GM23338 (cell line): ENCODE results near the gene ZNF333.

Experiments
- ETS1 ChIP-seq: IDR thresholded peaks from 2 replicates; pipeline ENCODE4 v1.6.1; 2016; ENCODE audit warnings: antibody characterized with exemption
- EZH2 ChIP-seq: fragments of 200-600 bp; sonication (generic); IDR thresholded peaks from one replicate; pipeline ENCODE4 v1.8.0; 2017; ENCODE audit warnings: antibody characterized with exemption, mild to moderate bottlenecking, low read depth; ENCODE audit not compliant: unreplicated experiment
- EZH2phosphoT487 ChIP-seq: fragments of 200-600 bp; sonication (generic); IDR thresholded peaks from one replicate; pipeline ENCODE4 v1.8.1; 2018; ENCODE audit warnings: antibody characterized with exemption; ENCODE audit not compliant: unreplicated experiment
- POLR2AphosphoS5 ChIP-seq: IDR thresholded peaks from 2 replicates; pipeline ENCODE4 v1.6.1; 2016; ENCODE audit warnings: antibody characterized with exemption, low read depth
- STAT1 ChIP-seq: IDR thresholded peaks from one replicate; pipeline ENCODE4 v1.6.1; 2016; ENCODE audit warnings: antibody characterized with exemption; ENCODE audit not compliant: unreplicated experiment
- ZNF331 ChIP-seq: fragments of 250-450 bp; sonication (Bioruptor Pico); IDR thresholded peaks from 2 replicates; pipeline ENCODE4 v1.5.0; 2020; ENCODE audit warnings: low read depth, mild to moderate bottlenecking, moderate library complexity
- TF ChIP-seq, protein P1 (sequence below), 2 experiments: fragments of 200-600 bp in 1 of 2; sonication (generic) in 1 of 2; conservative IDR thresholded peaks; 2 replicates each; pipeline versions ENCODE4 v1.5.1 to v1.6.1; 2016 to 2017; ENCODE audit warnings: antibody characterized with exemption in 2 of 2, low read depth in 2 of 2, mild to moderate bottlenecking in 2 of 2, moderate library complexity in 1 of 2
- TF ChIP-seq, protein P2 (sequence below): IDR thresholded peaks from one replicate; pipeline ENCODE4 v1.6.1; 2018; ENCODE audit warnings: antibody characterized with exemption; ENCODE audit not compliant: unreplicated experiment

- TF ChIP-seq EZH2 (no peak), STAT1 (no peak), ETS1 (no peak), POLR2AphosphoS5 (no peak), EZH2phosphoT487 (no peak), ZNF331 (CRISPR knock-in tag) (no peak)
- TF ChIP-seq, protein P1, sequence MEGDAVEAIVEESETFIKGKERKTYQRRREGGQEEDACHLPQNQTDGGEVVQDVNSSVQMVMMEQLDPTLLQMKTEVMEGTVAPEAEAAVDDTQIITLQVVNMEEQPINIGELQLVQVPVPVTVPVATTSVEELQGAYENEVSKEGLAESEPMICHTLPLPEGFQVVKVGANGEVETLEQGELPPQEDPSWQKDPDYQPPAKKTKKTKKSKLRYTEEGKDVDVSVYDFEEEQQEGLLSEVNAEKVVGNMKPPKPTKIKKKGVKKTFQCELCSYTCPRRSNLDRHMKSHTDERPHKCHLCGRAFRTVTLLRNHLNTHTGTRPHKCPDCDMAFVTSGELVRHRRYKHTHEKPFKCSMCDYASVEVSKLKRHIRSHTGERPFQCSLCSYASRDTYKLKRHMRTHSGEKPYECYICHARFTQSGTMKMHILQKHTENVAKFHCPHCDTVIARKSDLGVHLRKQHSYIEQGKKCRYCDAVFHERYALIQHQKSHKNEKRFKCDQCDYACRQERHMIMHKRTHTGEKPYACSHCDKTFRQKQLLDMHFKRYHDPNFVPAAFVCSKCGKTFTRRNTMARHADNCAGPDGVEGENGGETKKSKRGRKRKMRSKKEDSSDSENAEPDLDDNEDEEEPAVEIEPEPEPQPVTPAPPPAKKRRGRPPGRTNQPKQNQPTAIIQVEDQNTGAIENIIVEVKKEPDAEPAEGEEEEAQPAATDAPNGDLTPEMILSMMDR (conservative IDR thresholded peaks at IDR 0.05; ENCODE audit: low read depth in 2 of 2), result no peak
- TF ChIP-seq, protein P2, sequence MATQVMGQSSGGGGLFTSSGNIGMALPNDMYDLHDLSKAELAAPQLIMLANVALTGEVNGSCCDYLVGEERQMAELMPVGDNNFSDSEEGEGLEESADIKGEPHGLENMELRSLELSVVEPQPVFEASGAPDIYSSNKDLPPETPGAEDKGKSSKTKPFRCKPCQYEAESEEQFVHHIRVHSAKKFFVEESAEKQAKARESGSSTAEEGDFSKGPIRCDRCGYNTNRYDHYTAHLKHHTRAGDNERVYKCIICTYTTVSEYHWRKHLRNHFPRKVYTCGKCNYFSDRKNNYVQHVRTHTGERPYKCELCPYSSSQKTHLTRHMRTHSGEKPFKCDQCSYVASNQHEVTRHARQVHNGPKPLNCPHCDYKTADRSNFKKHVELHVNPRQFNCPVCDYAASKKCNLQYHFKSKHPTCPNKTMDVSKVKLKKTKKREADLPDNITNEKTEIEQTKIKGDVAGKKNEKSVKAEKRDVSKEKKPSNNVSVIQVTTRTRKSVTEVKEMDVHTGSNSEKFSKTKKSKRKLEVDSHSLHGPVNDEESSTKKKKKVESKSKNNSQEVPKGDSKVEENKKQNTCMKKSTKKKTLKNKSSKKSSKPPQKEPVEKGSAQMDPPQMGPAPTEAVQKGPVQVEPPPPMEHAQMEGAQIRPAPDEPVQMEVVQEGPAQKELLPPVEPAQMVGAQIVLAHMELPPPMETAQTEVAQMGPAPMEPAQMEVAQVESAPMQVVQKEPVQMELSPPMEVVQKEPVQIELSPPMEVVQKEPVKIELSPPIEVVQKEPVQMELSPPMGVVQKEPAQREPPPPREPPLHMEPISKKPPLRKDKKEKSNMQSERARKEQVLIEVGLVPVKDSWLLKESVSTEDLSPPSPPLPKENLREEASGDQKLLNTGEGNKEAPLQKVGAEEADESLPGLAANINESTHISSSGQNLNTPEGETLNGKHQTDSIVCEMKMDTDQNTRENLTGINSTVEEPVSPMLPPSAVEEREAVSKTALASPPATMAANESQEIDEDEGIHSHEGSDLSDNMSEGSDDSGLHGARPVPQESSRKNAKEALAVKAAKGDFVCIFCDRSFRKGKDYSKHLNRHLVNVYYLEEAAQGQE, result no peak
Observed at GRCh38 chr19:14731200-14731599, 41.4 kb downstream of the ZNF333 start.
